ENCODE results near the gene RTL9. TPM values are rescaled to one million over a fixed set of nuclear protein-coding genes. Genes with fewer than 3 reads are reported as not detected.

The RTL9 gene
- total RNA-seq, 2 experiments from 2014 or later, result not detected

GRCh38 chrX:110341189-110342035 is 17.2 kb upstream of the RTL9 start:
- intact Hi-C loops (cut with micrococcal nuclease), result no loop called here

GRCh38 chrX:110346681-110347080 is 12.0 kb upstream of the RTL9 start:
- Mint-ChIP-seq H3K4me1 (ENCODE audit: low read depth) (no peaks in the 10 kb centered on the region), H3K27ac (no peak overlapping the region), H3K9me3 (no peaks in the 10 kb centered on the region), H3K27me3 (no peaks in the 10 kb centered on the region), H3K36me3 (ENCODE audit: low read depth) (no peaks in the 10 kb centered on the region), H3K4me3 (no peak overlapping the region)
- DNase-seq (no peak), ATAC-seq (no peak)
- TF ChIP-seq CTCF (IDR thresholded peaks at IDR 0.05), result no peak
- intact Hi-C loops (cut with micrococcal nuclease), result no loop called here
- POLR2A ChIA-PET, result no interaction called here
- CTCF ChIA-PET, result interaction anchor here (1.0 kb wide), 1 partner anchor 61 kb away, joined by 3 read pairs; no protein-coding TSS in a partner anchor

More at GRCh38 chrX:110341189-110342035, 17.2 kb upstream of the RTL9 start:
- CTCF ChIA-PET, result no interaction called here
- DNase-seq (peak; percentile 12), ATAC-seq (peak; percentile 83)
- H3K36me3 Mint-ChIP-seq (ENCODE audit: low read depth), result no peaks in the 10 kb centered on the region
- H3K4me3 Mint-ChIP-seq, result no peak overlapping the region
- H3K27me3 Mint-ChIP-seq, result peaks cover 1% of the 10 kb centered on the region
- no peaks in the 10 kb centered on the region for H3K9me3 Mint-ChIP-seq
- peaks cover 11% of the 10 kb centered on the region for H3K4me1 Mint-ChIP-seq (ENCODE audit: low read depth)
- POLR2A ChIA-PET, result interaction anchor here (0.7 kb wide), 1 partner anchor 23 kb away, joined by 4 read pairs; no protein-coding TSS in a partner anchor
- TF ChIP-seq CTCF (IDR thresholded peaks at IDR 0.05), result no peak
- peak overlapping the region; percentile 80 for H3K27ac Mint-ChIP-seq

DNA sequence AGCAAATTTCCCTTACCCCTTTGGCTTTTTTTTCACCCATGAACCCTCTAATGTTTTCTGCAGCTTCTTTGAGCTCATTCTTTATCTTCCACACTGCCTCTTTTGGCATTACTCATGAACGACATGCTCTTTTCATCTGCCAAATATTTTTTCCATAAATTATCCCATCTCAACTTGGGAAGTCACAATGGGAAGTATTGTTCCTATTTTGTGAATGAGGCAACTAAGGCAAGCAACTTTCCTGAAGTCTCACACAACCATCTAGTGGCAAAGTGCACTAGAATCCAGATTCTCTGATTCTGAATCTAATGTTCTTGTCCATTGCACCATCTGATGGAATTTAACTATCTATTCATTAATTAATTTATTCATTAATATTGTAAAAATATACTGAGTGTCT is 625 bp downstream of the RTL9 start:
- no peak for TF ChIP-seq CTCF (IDR thresholded peaks at IDR 0.05)
- ATAC-seq (no peak), DNase-seq (no peak)
- CTCF ChIA-PET, result interaction anchor here (1.0 kb wide), 1 partner anchor 204 kb away, joined by 3 read pairs; no protein-coding TSS in a partner anchor
- intact Hi-C loops (cut with micrococcal nuclease), result no loop called here
- H3K27me3 Mint-ChIP-seq, result no peaks in the 10 kb centered on the region
- POLR2A ChIA-PET, result no interaction called here
- no peak overlapping the region for H3K27ac Mint-ChIP-seq
- no peaks in the 10 kb centered on the region for H3K4me1 Mint-ChIP-seq (ENCODE audit: low read depth)
- H3K36me3 Mint-ChIP-seq (ENCODE audit: low read depth), result no peaks in the 10 kb centered on the region
- H3K4me3 Mint-ChIP-seq, result no peak overlapping the region
- no peaks in the 10 kb centered on the region for H3K9me3 Mint-ChIP-seq

GRCh38 chrX:110363244-110363643 is 4.6 kb downstream of the RTL9 start:
- DNase-seq (no peak), ATAC-seq (no peak)
- intact Hi-C loops (cut with micrococcal nuclease), result no loop called here
- no peak overlapping the region for H3K27ac Mint-ChIP-seq
- ChIA-PET CTCF (no interaction called here), POLR2A (no interaction called here)
- H3K36me3 Mint-ChIP-seq (ENCODE audit: low read depth), result no peaks in the 10 kb centered on the region
- H3K9me3 Mint-ChIP-seq, result no peaks in the 10 kb centered on the region
- no peak overlapping the region for H3K4me3 Mint-ChIP-seq
- no peaks in the 10 kb centered on the region for H3K27me3 Mint-ChIP-seq
- H3K4me1 Mint-ChIP-seq (ENCODE audit: low read depth), result no peaks in the 10 kb centered on the region
- no peak for TF ChIP-seq CTCF (IDR thresholded peaks at IDR 0.05)

DNA sequence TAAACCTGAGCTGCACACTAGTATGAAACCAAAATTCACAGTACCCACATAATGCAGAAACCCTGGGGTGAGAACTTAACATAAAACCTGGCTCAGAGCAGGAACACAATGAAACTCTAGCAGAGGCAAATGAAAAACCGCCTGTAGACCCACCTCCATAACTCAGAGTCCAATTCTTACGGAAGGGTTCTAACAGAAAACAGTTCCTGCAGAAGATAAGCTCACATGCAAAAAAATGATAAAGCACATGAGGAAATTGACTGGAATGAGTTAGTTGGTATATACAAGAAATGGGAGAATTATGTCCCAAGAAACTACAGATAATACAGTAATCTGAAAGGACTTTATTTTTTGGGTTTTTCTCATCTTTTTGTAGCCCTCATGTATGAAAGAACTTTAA is 14.7 kb downstream of the RTL9 start:
- Mint-ChIP-seq H3K4me3 (no peak overlapping the region), H3K36me3 (ENCODE audit: low read depth) (no peaks in the 10 kb centered on the region), H3K27ac (no peak overlapping the region), H3K9me3 (no peaks in the 10 kb centered on the region), H3K27me3 (no peaks in the 10 kb centered on the region), H3K4me1 (ENCODE audit: low read depth) (no peaks in the 10 kb centered on the region)
- TF ChIP-seq CTCF (IDR thresholded peaks at IDR 0.05), result no peak
- no peak for DNase-seq
- POLR2A ChIA-PET, result no interaction called here
- CTCF ChIA-PET, result no interaction called here
- intact Hi-C loops (cut with micrococcal nuclease), result no loop called here
- no peak for ATAC-seq

Measured in activated CD8-positive, alpha-beta T cell treated with anti-CD3 and anti-CD28 coated beads for 36 hours (primary cell).